GM19035 (cell line): ENCODE measurements around the gene MYORG.

Experiments used
- ATAC-seq: cut with Tn5 transposase; IDR thresholded peaks from one replicate; pipeline ENCODE4 v1.9.1; 2021; ENCODE audit not compliant: unreplicated experiment

Gene MYORG

GRCh38 chr9:34376596-34377403 is at the start of gene MYORG:
TSS of gene MYORG (minus strand) at chr9:34376898. CDS start at chr9:34372943, 3,955 bp downstream.
- ATAC-seq = peak; percentile 84

- no peak for ATAC-seq
Measured at GRCh38 chr9:34419716-34420504, 43.2 kb upstream of the MYORG start.

DNA sequence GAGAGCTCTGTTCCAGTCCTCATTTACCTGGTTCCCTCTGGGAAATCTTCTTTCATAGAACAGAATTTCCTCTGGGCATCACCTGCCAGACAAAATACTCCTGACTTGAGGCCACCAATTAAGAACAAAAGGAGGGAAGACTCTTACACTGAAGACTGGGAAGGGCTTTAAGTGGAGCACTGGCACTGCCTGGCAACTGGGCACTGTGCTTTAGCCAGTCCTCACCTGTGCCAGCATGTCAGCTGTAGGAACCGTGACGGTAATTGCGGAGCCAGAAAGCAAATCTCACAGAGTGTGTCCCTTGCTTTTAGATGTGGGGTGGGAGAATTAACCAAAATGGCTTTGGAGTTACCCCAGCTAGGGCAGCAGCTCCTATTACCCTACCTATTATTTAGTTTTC is 41.0 kb upstream of the MYORG start:
- ATAC-seq = no peak

DNA sequence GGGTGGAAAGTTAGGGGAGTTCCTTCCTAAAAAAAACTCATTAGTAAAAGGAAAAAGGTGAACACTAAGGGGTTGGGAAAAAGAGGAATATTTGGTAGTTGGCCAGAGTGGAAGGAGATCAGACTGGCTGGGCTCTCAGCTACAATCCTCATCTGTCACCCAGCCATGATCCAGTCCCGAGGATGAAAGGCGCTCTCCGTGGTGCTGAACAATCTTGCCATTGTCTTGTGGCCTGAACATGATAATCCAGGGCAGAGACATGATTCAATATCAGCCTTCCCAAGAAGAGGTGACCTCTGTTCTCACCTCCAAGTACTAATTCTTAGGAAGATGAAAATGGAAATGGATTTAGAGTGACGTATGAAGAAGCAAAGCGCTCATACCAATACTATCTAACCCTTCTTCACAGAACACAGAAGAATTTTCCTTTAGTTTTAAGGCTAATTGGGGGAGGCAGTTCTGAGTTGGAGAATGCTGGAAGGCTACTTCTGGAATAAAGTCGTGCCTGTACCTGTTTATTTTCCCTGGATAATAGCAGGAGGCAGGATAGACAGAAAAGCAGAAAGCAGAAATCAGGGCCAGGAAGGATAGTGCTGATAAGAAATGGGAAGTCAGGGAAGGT is 36.6 kb upstream of the MYORG start:
- no peak for ATAC-seq

- ATAC-seq = no peak
Measured at GRCh38 chr9:34412336-34412735, 35.6 kb upstream of the MYORG start.

GRCh38 chr9:34409154-34409553 is 32.5 kb upstream of the MYORG start:
- no peak for ATAC-seq

DNA sequence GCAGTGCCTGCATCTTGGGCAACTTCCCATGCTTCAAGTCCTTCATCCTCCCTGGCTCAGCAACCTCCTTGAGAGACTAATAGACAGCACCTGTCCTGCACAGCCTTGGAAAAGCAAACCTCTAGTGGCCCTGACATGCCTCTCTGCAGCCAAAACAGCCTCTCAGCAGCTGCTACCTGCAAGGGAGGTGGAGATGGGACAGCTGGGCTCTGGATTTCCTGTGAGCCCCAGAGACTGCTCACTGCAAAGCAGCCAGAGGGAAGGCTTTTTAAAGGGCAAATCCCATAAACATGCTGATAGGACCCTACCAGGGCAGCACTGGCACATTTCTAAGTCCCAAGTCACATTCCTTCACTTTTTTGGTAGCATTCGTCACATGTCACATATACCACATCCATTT is 31.5 kb upstream of the MYORG start:
- no peak for ATAC-seq

DNA sequence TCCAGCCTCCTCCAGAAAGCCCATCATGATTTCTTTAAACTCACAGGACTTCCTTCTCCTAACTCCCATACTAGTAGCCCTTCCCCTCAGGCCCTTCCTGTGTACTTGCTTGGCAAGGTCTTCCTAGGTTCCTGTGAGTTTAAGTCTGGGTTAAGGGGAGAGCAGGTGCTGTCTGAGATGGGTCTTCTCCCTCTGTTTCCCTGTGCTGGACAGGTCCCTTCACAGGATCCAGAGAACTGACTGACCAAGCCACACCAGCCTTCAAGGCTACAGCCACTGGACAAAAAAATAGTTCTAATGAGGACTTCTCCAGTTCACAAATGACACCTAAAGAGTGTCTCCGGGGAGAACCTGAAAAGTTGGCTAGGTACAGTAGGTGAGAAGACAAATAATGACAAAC is 29.5 kb upstream of the MYORG start:
- ATAC-seq = no peak

GRCh38 chr9:34405719-34406118 is 29.0 kb upstream of the MYORG start:
- no peak for ATAC-seq

GRCh38 chr9:34403554-34404380 is 27.1 kb upstream of the MYORG start:
- no peak for ATAC-seq

- ATAC-seq = no peak
Measured at GRCh38 chr9:34400686-34401602, 24.2 kb upstream of the MYORG start.

- ATAC-seq = no peak
Measured at GRCh38 chr9:34400275-34400674, 23.6 kb upstream of the MYORG start.

- no peak for ATAC-seq
Measured at GRCh38 chr9:34399729-34400128, 23.0 kb upstream of the MYORG start.

DNA sequence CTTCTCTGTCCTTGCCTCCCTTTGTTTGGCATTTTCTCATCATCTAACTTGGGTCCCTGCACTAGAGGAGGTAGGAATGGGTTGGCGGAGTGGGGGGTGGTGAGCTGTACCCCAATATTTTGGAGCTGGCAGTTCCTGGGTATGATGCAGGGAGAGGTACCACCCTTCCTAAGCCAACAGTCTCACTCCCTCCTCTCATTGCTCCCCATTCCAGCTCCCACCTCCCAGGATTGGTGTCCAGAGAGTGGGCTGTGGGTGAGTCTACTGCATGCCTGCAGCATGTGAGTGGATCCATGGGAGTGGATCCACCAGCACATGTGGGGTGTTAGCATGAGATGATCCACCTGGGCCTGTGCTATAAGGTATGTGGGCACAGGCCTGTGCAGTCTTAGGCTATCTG is 22.2 kb upstream of the MYORG start:
- no peak for ATAC-seq

GRCh38 chr9:34396276-34397214 is 19.8 kb upstream of the MYORG start:
- ATAC-seq = no peak

DNA sequence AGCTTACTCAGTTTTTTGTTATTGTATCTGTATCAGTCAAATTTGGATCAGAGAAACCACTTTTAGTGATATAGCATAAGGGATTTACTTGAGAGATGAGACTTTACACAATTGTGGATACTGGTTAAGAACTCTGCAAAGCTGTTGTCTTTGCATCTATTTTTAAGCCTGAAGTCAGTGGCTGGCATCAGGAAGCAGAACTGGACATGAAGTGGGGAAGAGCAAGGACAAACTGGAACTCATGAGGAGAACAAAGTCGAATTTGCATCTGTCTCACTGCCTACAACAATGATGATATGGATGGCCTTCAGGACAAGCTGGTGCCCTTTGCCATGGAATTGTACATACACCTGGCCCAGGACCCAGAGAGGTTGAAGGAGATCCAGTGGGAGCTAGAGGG is 15.8 kb upstream of the MYORG start:
- no peak for ATAC-seq

DNA sequence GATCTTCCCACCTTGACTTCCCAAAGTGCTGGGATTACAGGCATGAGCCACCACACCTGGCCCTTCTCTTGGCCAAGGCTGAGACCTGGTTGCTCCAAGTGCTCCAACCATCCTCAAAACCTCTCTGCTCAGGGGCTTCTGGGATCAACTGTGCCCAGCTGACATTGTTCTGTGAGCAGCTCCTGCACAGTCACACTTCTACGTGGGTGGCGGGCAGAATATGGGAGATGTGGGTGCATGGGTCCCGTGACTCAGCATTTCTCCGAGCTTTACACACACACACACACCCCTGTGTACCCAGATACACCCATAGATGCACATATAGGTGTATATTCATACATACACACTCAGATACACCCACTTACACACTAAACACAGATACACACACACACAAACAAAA is 10.5 kb upstream of the MYORG start:
- no peak for ATAC-seq

- ATAC-seq = no peak
Measured at GRCh38 chr9:34386656-34387055, 10.0 kb upstream of the MYORG start.
